K562 (cell line): ENCODE data around the gene HMCES. TPM values are rescaled to one million over a fixed set of nuclear protein-coding genes. Genes with fewer than 3 reads are reported as not detected.

Experiments
- ADNP ChIP-seq: fragments of 200-800 bp; sonication (Bioruptor generic); IDR thresholded peaks from 2 replicates; pipeline ENCODE4 v1.6.1; 2016; ENCODE audit warnings: missing genetic modification characterization, missing compliant biosample characterization
- CREBBP ChIP-seq: IDR thresholded peaks from one replicate; pipeline ENCODE4 v1.6.1; 2012; ENCODE audit warnings: low read depth, mild to moderate bottlenecking, control low read depth, inconsistent platforms, low read length
- KDM4B ChIP-seq, 2 experiments: fragments of 450-650 bp in 1 of 2; sonication (generic) in 1 of 2; IDR thresholded peaks; 2 replicates each; pipeline ENCODE4 v1.6.1; 2016 to 2017; ENCODE audit warnings: borderline replicate concordance in 2 of 2, antibody characterized with exemption in 1 of 2, low read depth in 1 of 2, mild to moderate bottlenecking in 1 of 2
- MTA3 ChIP-seq: fragments of 450-650 bp; formaldehyde crosslinking; IDR thresholded peaks from 2 replicates; pipeline ENCODE4 v1.6.1; 2017; ENCODE audit warnings: mild to moderate bottlenecking, borderline replicate concordance
- NRF1 ChIP-seq, 2 experiments: fragments of 450-650 bp; IDR thresholded peaks in 1 of 2; conservative IDR thresholded peaks in 1 of 2; 2 replicates each; pipeline ENCODE4 v1.6.1; 2014; ENCODE audit warnings: mild to moderate bottlenecking in 2 of 2
- POU5F1 ChIP-seq: fragments of 150-350 bp; IDR thresholded peaks from 2 replicates; pipeline ENCODE4 v1.6.1; 2014; ENCODE audit warnings: borderline replicate concordance, low read length, low read depth, mild to moderate bottlenecking; ENCODE audit not compliant: partially characterized antibody
- RAD21 ChIP-seq, 2 experiments: fragments of 250-450 bp in 1 of 2; fragments of 450-650 bp in 1 of 2; sonication (Bioruptor Pico) in 1 of 2; formaldehyde crosslinking in 1 of 2; IDR thresholded peaks in 1 of 2; conservative IDR thresholded peaks in 1 of 2; 2 replicates each; pipeline versions ENCODE4 v1.4.0 to v1.8.0; 2020 to 2022; ENCODE audit warnings: mild to moderate bottlenecking in 2 of 2, moderate library complexity in 1 of 2
- SETDB1 ChIP-seq: IDR thresholded peaks from one replicate; pipeline ENCODE4 v1.6.1; 2012; ENCODE audit warnings: low read length, control low read depth, inconsistent platforms
- SMAD3 ChIP-seq: fragments of 450-650 bp; formaldehyde crosslinking; conservative IDR thresholded peaks from 2 replicates; pipeline ENCODE4 v1.4.0; 2020; ENCODE audit warnings: mild to moderate bottlenecking
- ZKSCAN8 ChIP-seq: fragments of 200-800 bp; sonication (Bioruptor generic); IDR thresholded peaks from 2 replicates; pipeline ENCODE4 v1.6.1; 2016; ENCODE audit warnings: missing genetic modification characterization, missing compliant biosample characterization
- ZNF175 ChIP-seq: fragments of 200-800 bp; sonication (Bioruptor generic); IDR thresholded peaks from 2 replicates; pipeline ENCODE4 v1.6.1; 2016; ENCODE audit warnings: low read depth, mild to moderate bottlenecking, missing genetic modification characterization, missing compliant biosample characterization
- ZNF318 ChIP-seq, 2 experiments: fragments of 450-650 bp; IDR thresholded peaks; 2 replicates each; pipeline ENCODE4 v1.6.1; 2016; ENCODE audit warnings: mild to moderate bottlenecking in 2 of 2, borderline replicate concordance in 1 of 2, low read depth in 1 of 2, moderate library complexity in 1 of 2
- ZNF395 ChIP-seq: fragments of 200-800 bp; sonication (Bioruptor generic); IDR thresholded peaks from 2 replicates; pipeline ENCODE4 v1.6.1; 2017; ENCODE audit warnings: missing genetic modification characterization, missing compliant biosample characterization
- ZNF551 ChIP-seq: fragments of 250-450 bp; sonication (Bioruptor Pico); IDR thresholded peaks from 2 replicates; pipeline ENCODE4 v1.5.0; 2021; ENCODE audit warnings: mild to moderate bottlenecking, moderate library complexity
- ZNF740 ChIP-seq, 3 experiments: fragments of 200-800 bp in 1 of 3; sonication (Bioruptor generic) in 1 of 3; sonication (generic) in 1 of 3; formaldehyde crosslinking in 1 of 3; IDR thresholded peaks; 2 replicates each; pipeline versions ENCODE4 v1.6.1 to v1.8.0; 2016 to 2022; ENCODE audit warnings: mild to moderate bottlenecking in 2 of 3, missing compliant biosample characterization in 2 of 3, missing genetic modification characterization in 2 of 3, missing genetic modification reagents in 1 of 3
- polyA plus RNA-seq, 8 experiments: library from polyadenylated mRNA; depleted of rRNA in 4 of 8; stranded (reverse) in 5 of 8; unstranded in 3 of 8; fragments of >200 nt; fragmentation: Nextera tagmentation in 2 of 8; fragmentation: Illumina TruSeq in 1 of 8; extraction: Ambion mirVana in 2 of 8; extraction: Trizol in 1 of 8; gene quantifications; 2 replicates each; pipeline versions ENCODE4 v1.2.1 to v1.2.3, GENCODE V29; 2011 to 2014; ENCODE audit warnings: inconsistent platforms in 1 of 8, missing spikeins in 1 of 8
- total RNA-seq, 7 experiments: library from RNA; depleted of rRNA in 6 of 7; stranded (reverse); fragments of >200 nt in 6 of 7; fragmentation: Illumina TruSeq in 2 of 7; extraction: Trizol in 2 of 7; gene quantifications; 2 replicates each; pipeline versions ENCODE4 v1.2.1 to v1.2.3, GENCODE V29; 2011 to 2021; ENCODE audit warnings: low replicate concordance in 1 of 7

HMCES gene
- total and polyA plus RNA-seq, 9 of the 15 experiments (the other 6 are each of a cell fraction or from before 2014, with no cell fraction given) = 18.8 to 45.3 (median 24.8) TPM

GRCh38 chr3:129252748-129253147, 25.9 kb upstream of the HMCES start (continued):
- no peak for TF ChIP-seq ZNF318 (IDR thresholded peaks at IDR 0.05; ENCODE audit: borderline replicate concordance in 1 of 2, low read depth in 1 of 2)
- TF ChIP-seq NRF1 (conservative IDR thresholded peaks at IDR 0.05 in 1 of 2, IDR thresholded peaks at IDR 0.05 in 1 of 2) = no peak
- TF ChIP-seq ADNP (tag) = no peak
- TF ChIP-seq KDM4B (IDR thresholded peaks at IDR 0.05; ENCODE audit: borderline replicate concordance in 2 of 2, low read depth in 1 of 2) = no peak
- peak; percentile 44; the same call in 1 of the 2 replicates for TF ChIP-seq ZNF395 (CRISPR knock-in tag)
- peak; percentile 63; the same call in 1 of the 2 replicates for TF ChIP-seq ZKSCAN8
- TF ChIP-seq ZNF175 (CRISPR knock-in tag) = peak; percentile 93
- TF ChIP-seq CREBBP = no peak
- no peak for TF ChIP-seq POU5F1
- TF ChIP-seq MTA3 = no peak
- TF ChIP-seq SETDB1 = no peak
- TF ChIP-seq ZNF740 (CRISPR knock-in tag; IDR thresholded peaks at IDR 0.05) = no peak
- no peak for TF ChIP-seq ZNF740 (tag; IDR thresholded peaks at IDR 0.05)
- peak; percentile 45; the same call in 1 of the 2 replicates for TF ChIP-seq SMAD3
- no peak for TF ChIP-seq ZNF551 (CRISPR knock-in tag)
- no peak for TF ChIP-seq RAD21 (CRISPR knock-in tag; conservative IDR thresholded peaks at IDR 0.05 in 1 of 2, IDR thresholded peaks at IDR 0.05 in 1 of 2)
